Esophagus muscularis mucosa (tissue), 3 donors: ENCODE results near the gene GOT1.

Experiments used
- CTCF ChIP-seq, 3 experiments: fragments of 200-600 bp in 2 of 3; fragments of 450-650 bp in 1 of 3; sonication (generic) in 2 of 3; IDR thresholded peaks; one replicate each; pipeline ENCODE4 v1.5.1; 2017 to 2019; ENCODE audit warnings: antibody characterized with exemption in 3 of 3, mild to moderate bottlenecking in 2 of 3, moderate library complexity in 1 of 3
- EP300 ChIP-seq: sonication (generic); formaldehyde crosslinking; IDR thresholded peaks from one replicate; pipeline ENCODE4 v1.6.1; 2017; ENCODE audit warnings: antibody characterized with exemption

- TF ChIP-seq CTCF (IDR thresholded peaks at IDR 0.05) (no peak), EP300 (no peak)
Observed at GRCh38 chr10:99432881-99433280, 2.5 kb upstream of the GOT1 start.
